ENCODE measurements around the gene CFTR. TPM values are rescaled to one million over a fixed set of nuclear protein-coding genes. Genes with fewer than 3 reads are reported as not detected.

The CFTR gene
- total RNA-seq, 1 donor from 2014 or later, result 0.18 TPM

- Mint-ChIP-seq H3K27ac (ENCODE audit: unreplicated experiment) (no peak overlapping the region), H3K36me3 (ENCODE audit: low read depth, unreplicated experiment) (no peaks in the 10 kb centered on the region), H3K4me3 (ENCODE audit: unreplicated experiment) (no peak overlapping the region), H3K9me3 (ENCODE audit: unreplicated experiment) (no peaks in the 10 kb centered on the region), H3K27me3 (ENCODE audit: unreplicated experiment) (no peaks in the 10 kb centered on the region), H3K4me1 (ENCODE audit: unreplicated experiment) (no peaks in the 10 kb centered on the region)
- no peak for TF ChIP-seq CTCF (IDR thresholded peaks at IDR 0.05; ENCODE audit: unreplicated experiment)
- no peak for DNase-seq (ENCODE audit: low spot score)
Measured at GRCh38 chr7:117538053-117538452, 58.2 kb downstream of the CFTR start.

DNA sequence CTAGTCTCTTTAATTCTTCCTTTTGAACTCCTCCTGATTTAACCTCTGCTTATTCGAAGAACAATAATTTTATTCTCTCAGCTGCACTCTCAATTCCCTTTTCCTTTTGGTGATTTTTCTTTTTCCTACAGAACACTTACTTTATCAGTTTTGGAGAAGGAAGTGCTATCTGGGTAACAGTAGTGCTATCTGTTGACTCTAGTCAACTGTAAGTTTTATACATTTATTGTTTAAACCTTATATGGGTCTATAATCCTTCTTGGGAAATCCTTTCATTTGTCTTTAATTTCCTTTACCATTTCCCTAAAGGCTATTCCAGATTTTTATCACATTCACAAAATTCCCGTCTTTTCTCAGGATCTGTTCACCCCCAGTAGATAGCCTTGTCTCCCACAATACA is 64.2 kb downstream of the CFTR start:
- Mint-ChIP-seq H3K27ac (ENCODE audit: unreplicated experiment) (no peak overlapping the region), H3K4me3 (ENCODE audit: unreplicated experiment) (no peak overlapping the region), H3K9me3 (ENCODE audit: unreplicated experiment) (no peaks in the 10 kb centered on the region), H3K4me1 (ENCODE audit: unreplicated experiment) (peaks cover 4% of the 10 kb centered on the region), H3K36me3 (ENCODE audit: low read depth, unreplicated experiment) (no peaks in the 10 kb centered on the region), H3K27me3 (ENCODE audit: unreplicated experiment) (no peaks in the 10 kb centered on the region)
- DNase-seq (ENCODE audit: low spot score), result no peak
- TF ChIP-seq CTCF (IDR thresholded peaks at IDR 0.05; ENCODE audit: unreplicated experiment), result no peak

- H3K36me3 Mint-ChIP-seq (ENCODE audit: low read depth, unreplicated experiment), result no peaks in the 10 kb centered on the region
- H3K4me3 Mint-ChIP-seq (ENCODE audit: unreplicated experiment), result no peak overlapping the region
- no peak for TF ChIP-seq CTCF (IDR thresholded peaks at IDR 0.05; ENCODE audit: unreplicated experiment)
- no peaks in the 10 kb centered on the region for H3K9me3 Mint-ChIP-seq (ENCODE audit: unreplicated experiment)
- no peaks in the 10 kb centered on the region for H3K27me3 Mint-ChIP-seq (ENCODE audit: unreplicated experiment)
- no peak overlapping the region for H3K27ac Mint-ChIP-seq (ENCODE audit: unreplicated experiment)
- H3K4me1 Mint-ChIP-seq (ENCODE audit: unreplicated experiment), result peaks cover 7% of the 10 kb centered on the region
- no peak for DNase-seq (ENCODE audit: low spot score)
Measured at GRCh38 chr7:117548035-117548434, 68.2 kb downstream of the CFTR start.

- H3K4me3 Mint-ChIP-seq (ENCODE audit: unreplicated experiment), result no peak overlapping the region
- peaks cover 7% of the 10 kb centered on the region for H3K4me1 Mint-ChIP-seq (ENCODE audit: unreplicated experiment)
- no peaks in the 10 kb centered on the region for H3K36me3 Mint-ChIP-seq (ENCODE audit: low read depth, unreplicated experiment)
- no peak for DNase-seq (ENCODE audit: low spot score)
- H3K27ac Mint-ChIP-seq (ENCODE audit: unreplicated experiment), result no peak overlapping the region
- peaks cover 2% of the 10 kb centered on the region for H3K27me3 Mint-ChIP-seq (ENCODE audit: unreplicated experiment)
- no peak for TF ChIP-seq CTCF (IDR thresholded peaks at IDR 0.05; ENCODE audit: unreplicated experiment)
- no peaks in the 10 kb centered on the region for H3K9me3 Mint-ChIP-seq (ENCODE audit: unreplicated experiment)
Measured at GRCh38 chr7:117550625-117551024, 70.8 kb downstream of the CFTR start.

GRCh38 chr7:117552660-117553059 is 72.8 kb downstream of the CFTR start:
- no peaks in the 10 kb centered on the region for H3K9me3 Mint-ChIP-seq (ENCODE audit: unreplicated experiment)
- no peaks in the 10 kb centered on the region for H3K36me3 Mint-ChIP-seq (ENCODE audit: low read depth, unreplicated experiment)
- H3K27ac Mint-ChIP-seq (ENCODE audit: unreplicated experiment), result no peak overlapping the region
- H3K27me3 Mint-ChIP-seq (ENCODE audit: unreplicated experiment), result peaks cover 2% of the 10 kb centered on the region
- TF ChIP-seq CTCF (IDR thresholded peaks at IDR 0.05; ENCODE audit: unreplicated experiment), result no peak
- H3K4me1 Mint-ChIP-seq (ENCODE audit: unreplicated experiment), result peaks cover 5% of the 10 kb centered on the region
- no peak overlapping the region for H3K4me3 Mint-ChIP-seq (ENCODE audit: unreplicated experiment)
- no peak for DNase-seq (ENCODE audit: low spot score)
